Prostate gland (tissue), 2 donors: Measurements from ENCODE around the gene IDH2. TPM values are rescaled to one million over a fixed set of nuclear protein-coding genes. Genes with fewer than 3 reads are reported as not detected.

ENCODE experiments used
- DNase-seq: peaks from one replicate; pipeline ENCODE4 v3.0.0-alpha.2; 2019; ENCODE audit warnings: low spot score
- H3K27ac ChIP-seq, 2 donors: fragments of 200-600 bp; sonication (generic); 2 replicates each; pipeline ENCODE4 v1.5.1; 2017 to 2019
- H3K27me3 ChIP-seq: fragments of 200-600 bp; sonication (generic); replicated peaks from 2 replicates; pipeline ENCODE4 v1.5.1; 2019; ENCODE audit not compliant: insufficient read depth
- H3K36me3 ChIP-seq, 2 donors: fragments of 200-600 bp; sonication (generic); 1 replicate in 1 of 2; 2 replicates in 1 of 2; pipeline versions ENCODE4 v1.5.1 to v1.8.1; 2017 to 2019
- H3K4me1 ChIP-seq: fragments of 200-600 bp; sonication (generic); replicated peaks from 2 replicates; pipeline ENCODE4 v1.5.1; 2019
- H3K4me3 ChIP-seq, 2 donors: fragments of 200-600 bp; sonication (generic); 2 replicates each; pipeline ENCODE4 v1.5.1; 2017 to 2019
- H3K9me3 ChIP-seq: fragments of 200-600 bp; sonication (generic); 2 replicates; pipeline ENCODE4 v1.5.1; 2017
- POLR2A ChIP-seq: fragments of 450-650 bp; IDR thresholded peaks from one replicate; pipeline ENCODE4 v1.6.1; 2016; ENCODE audit warnings: antibody characterized with exemption, mild to moderate bottlenecking
- POLR2AphosphoS5 ChIP-seq: sonication (generic); formaldehyde crosslinking; IDR thresholded peaks from one replicate; pipeline ENCODE4 v1.6.1; 2017; ENCODE audit warnings: antibody characterized with exemption
- WGBS: methylation state at CpG from one replicate; pipeline ENCODE4 v1.1.5; 2018; 5-methylcytosine and 5-hydroxymethylcytosine counted together
- intact Hi-C: fragments of 100-400 bp; cut with DNase I; formaldehyde crosslinking; loops from one replicate; pipeline ENCODE4 v1.14.2; 2022
- total RNA-seq, 2 donors: library from RNA; depleted of rRNA; stranded (reverse); fragments of >200 nt; gene quantifications; one replicate each; pipeline ENCODE4 v1.1.0, GENCODE V29; 2016
- TF ChIP-seq, protein P1 (sequence below), 4 experiments: fragments of 200-600 bp in 2 of 4; fragments of 450-650 bp in 2 of 4; sonication (generic) in 2 of 4; IDR thresholded peaks; 1 replicate in 3 of 4; 2 replicates in 1 of 4; pipeline ENCODE4 v1.5.1; 2016 to 2019; ENCODE audit warnings: antibody characterized with exemption in 4 of 4, mild to moderate bottlenecking in 2 of 4, moderate library complexity in 2 of 4

IDH2 gene
- total RNA-seq, 2 donors from 2014 or later = 98.1 to 190 TPM

DNA sequence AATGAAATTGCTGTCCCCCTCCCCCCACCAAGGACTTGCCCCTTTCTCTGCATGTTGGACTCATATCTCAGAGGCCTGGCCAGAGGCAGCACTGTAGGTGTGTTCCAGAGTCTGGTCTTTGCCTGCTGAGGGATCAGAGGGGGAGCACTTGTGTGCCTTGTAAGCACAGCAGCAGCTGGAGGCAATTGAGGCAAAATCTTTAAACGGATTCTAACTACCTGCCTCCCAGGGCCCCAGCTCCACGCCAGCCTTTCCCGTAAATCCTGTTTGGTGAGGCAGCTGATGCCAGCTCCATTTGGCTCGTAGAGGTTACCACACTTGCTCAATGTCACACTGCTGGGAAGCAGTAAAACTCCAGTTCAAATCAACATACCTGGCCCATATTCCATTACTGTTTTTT is 2.3 kb upstream of the IDH2 start:
- H3K36me3 ChIP-seq = no peaks in the 10 kb centered on the region
- no peaks in the 10 kb centered on the region for H3K9me3 ChIP-seq
- TF ChIP-seq POLR2A = no peak
- TF ChIP-seq POLR2AphosphoS5 = peak; percentile 91
- 28% methylated on average over 4 of the region's 4 CpGs for WGBS
- H3K4me1 ChIP-seq = peaks cover 18% of the 10 kb centered on the region
- intact Hi-C loops = loop anchor here (5.0 kb wide), 1 partner anchor 48 kb away; no protein-coding TSS in a partner anchor
- H3K27ac ChIP-seq = peak overlapping the region; percentile 92 to 99
- DNase-seq = peak; percentile 90
- H3K4me3 ChIP-seq = peak overlapping the region in 1 of 2 donors; percentile 4
- no peaks in the 10 kb centered on the region for H3K27me3 ChIP-seq

DNA sequence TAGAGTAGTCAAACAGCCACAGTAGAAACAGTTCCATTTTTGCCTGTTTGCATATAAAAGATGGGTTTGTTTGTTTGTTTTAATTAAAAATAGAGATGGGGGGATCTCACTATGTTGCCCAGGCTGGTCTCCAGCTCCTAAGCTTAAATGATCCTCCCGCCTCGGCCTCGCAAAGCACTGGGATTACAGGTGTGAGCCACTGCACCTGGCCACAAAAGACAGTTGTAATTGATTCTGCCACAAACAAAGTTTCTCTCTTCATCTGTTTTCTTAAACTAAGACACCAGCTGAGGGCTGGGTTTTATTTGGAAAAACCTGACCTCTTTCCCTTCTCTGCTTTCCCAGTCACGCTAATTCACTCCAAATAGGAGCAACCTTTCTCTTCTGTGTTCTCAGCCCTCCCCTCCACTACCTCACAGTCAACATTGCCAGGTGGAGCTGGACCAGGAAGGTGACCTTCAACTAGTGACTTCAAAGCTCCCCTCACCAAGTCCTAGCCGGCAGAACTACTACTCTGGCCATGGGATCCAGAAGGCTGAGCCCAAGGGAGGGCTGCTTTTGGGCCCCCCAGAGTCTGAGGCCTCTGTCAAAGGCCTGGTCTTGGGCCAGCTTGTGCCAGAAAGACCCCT is 1.5 kb upstream of the IDH2 start:
- no peak for TF ChIP-seq POLR2AphosphoS5
- no peak for TF ChIP-seq POLR2A
- TF ChIP-seq, protein P1, sequence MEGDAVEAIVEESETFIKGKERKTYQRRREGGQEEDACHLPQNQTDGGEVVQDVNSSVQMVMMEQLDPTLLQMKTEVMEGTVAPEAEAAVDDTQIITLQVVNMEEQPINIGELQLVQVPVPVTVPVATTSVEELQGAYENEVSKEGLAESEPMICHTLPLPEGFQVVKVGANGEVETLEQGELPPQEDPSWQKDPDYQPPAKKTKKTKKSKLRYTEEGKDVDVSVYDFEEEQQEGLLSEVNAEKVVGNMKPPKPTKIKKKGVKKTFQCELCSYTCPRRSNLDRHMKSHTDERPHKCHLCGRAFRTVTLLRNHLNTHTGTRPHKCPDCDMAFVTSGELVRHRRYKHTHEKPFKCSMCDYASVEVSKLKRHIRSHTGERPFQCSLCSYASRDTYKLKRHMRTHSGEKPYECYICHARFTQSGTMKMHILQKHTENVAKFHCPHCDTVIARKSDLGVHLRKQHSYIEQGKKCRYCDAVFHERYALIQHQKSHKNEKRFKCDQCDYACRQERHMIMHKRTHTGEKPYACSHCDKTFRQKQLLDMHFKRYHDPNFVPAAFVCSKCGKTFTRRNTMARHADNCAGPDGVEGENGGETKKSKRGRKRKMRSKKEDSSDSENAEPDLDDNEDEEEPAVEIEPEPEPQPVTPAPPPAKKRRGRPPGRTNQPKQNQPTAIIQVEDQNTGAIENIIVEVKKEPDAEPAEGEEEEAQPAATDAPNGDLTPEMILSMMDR (IDR thresholded peaks at IDR 0.05) = no peak
- Histone ChIP-seq H3K27ac (peak overlapping the region; percentile 92 to 99), H3K4me3 (peak overlapping the region in 1 of 2 donors; percentile 4), H3K9me3 (no peaks in the 10 kb centered on the region), H3K4me1 (peaks cover 20% of the 10 kb centered on the region), H3K27me3 (no peaks in the 10 kb centered on the region), H3K36me3 (no peaks in the 10 kb centered on the region)
- peak; percentile 67 for DNase-seq
- 60% methylated on average over 5 of the region's 5 CpGs for WGBS
- intact Hi-C loops = loop anchor here (5.0 kb wide), 1 partner anchor 48 kb away; no protein-coding TSS in a partner anchor

DNA sequence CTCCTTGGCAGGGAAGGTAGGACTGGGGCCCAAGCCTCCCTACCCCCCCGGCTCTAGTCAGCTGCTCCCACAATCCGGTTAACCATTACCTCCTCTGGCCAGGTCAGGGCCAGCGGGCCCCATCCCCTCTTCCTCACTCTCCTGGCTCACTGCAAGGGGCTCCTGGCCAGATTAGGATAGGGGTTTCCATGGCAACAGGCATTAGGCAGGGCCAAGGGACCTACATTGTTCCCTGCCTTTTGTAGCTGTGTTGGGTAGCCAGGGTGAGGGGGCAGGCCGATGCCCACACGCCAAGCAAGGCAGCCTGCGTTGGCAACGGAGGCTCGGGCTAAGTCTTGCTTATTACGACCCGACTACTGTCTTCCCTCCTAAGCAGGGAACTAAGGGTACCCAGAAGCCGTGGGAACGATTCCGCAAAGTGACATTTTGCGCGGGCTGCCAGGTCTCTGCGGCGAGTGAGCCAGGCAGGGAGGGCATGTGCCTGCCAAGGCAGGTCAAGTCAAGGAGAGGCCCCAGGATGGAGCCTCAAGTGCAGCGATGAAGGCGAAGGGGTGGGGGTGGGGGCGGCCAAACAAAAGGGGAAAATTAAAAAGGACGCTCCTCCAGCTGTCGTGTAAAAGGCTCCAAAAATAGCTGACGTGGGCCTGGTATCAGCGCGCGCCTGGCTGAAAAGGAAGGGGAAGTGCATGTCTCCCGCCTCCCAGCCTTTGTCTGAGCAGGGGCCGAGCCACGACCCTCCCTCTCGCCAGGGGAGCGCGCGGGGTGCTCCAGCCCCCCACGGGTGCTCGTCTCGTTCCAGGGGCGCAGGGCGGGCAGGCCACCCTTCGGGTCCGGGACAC is 919 bp downstream of the IDH2 start:
- intact Hi-C loops = loop anchor here (5.0 kb wide), 1 partner anchor 51 kb away; no protein-coding TSS in a partner anchor
- peaks cover 27% of the 10 kb centered on the region for H3K4me1 ChIP-seq
- H3K27me3 ChIP-seq = no peaks in the 10 kb centered on the region
- H3K36me3 ChIP-seq = no peaks in the 10 kb centered on the region
- H3K27ac ChIP-seq = peak overlapping the region; percentile 92 to 99
- 3% methylated on average over 28 of the region's 40 CpGs for WGBS
- TF ChIP-seq, protein P1 (IDR thresholded peaks at IDR 0.05) = no peak
- TF ChIP-seq POLR2AphosphoS5 (peak; percentile 10), POLR2A (no peak)
- peak overlapping the region; percentile 96 to 99 for H3K4me3 ChIP-seq
- peak; percentile 38 for DNase-seq
- no peaks in the 10 kb centered on the region for H3K9me3 ChIP-seq

DNA sequence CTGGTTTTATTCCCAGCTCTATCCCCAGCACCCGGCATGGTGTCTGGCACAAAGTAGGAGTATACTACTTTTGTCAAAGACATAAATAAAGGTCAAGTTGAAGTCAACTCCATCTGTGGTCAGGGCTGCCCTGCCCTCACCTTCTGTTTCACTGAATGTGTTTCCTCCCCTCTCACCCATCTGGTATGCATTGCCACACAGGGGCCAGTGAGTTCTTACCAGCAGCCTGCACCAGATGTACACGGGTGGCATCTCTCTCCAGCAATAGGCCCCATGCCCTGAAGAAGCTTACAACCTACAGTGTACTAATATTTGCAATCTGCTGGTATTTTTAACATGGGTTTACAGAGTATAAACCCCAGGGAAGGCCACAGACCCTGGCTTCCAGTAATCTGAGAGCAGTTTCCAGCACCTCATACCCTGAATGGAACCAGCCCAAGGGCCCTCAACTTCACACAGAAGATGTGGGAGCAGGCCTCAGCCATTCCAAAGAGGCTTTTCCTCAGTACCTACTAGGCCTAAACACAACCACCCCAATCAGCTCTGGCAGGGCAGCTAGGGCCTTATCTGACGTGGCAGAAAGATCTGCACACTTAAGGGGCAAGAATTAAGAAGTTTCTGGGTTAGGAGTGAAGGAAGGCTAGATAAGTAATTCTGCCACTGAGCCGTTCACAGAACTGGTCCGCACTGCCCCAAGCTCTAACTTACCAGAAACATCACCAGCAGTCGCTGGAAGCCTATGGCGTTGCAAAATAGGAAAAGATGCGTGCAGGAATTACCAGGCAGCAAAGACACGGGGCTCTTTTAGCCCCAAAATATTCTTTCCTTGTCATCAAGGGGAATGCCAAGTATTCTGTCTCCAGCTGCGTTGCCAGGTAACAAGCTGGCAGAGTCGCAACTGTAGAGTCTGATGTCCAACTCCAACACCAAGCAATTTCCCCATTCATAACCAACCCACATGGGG is 2.1 kb downstream of the IDH2 start:
- Histone ChIP-seq H3K9me3 (no peaks in the 10 kb centered on the region), H3K27me3 (no peaks in the 10 kb centered on the region), H3K36me3 (no peaks in the 10 kb centered on the region), H3K27ac (peak overlapping the region; percentile 92 to 99), H3K4me1 (peaks cover 32% of the 10 kb centered on the region), H3K4me3 (peak overlapping the region in 1 of 2 donors; percentile 99)
- DNase-seq = peak; percentile 81
- intact Hi-C loops = loop anchor here (5.0 kb wide), 1 partner anchor 52 kb away; no protein-coding TSS in a partner anchor
- TF ChIP-seq, protein P1 (IDR thresholded peaks at IDR 0.05) = no peak
- TF ChIP-seq POLR2A = no peak
- TF ChIP-seq POLR2AphosphoS5 = no peak
- WGBS = 35% methylated on average over 11 of the region's 11 CpGs
